GM18520 (cell line): ENCODE measurements around the gene NDRG2.
"Not testable (repeated sequence)": the region's sequence is repeated elsewhere in the genome, so short reads cannot be mapped to it uniquely, and the experiment has no call there.

Source experiments
- ATAC-seq: cut with Tn5 transposase; IDR thresholded peaks from one replicate; pipeline ENCODE4 v1.9.1; 2021; ENCODE audit not compliant: unreplicated experiment

The NDRG2 gene

GRCh38 chr14:21015312-21015711 lies 9.5 kb downstream of the NDRG2 start:
- no peak for ATAC-seq

GRCh38 chr14:21014761-21015190 lies 10.1 kb downstream of the NDRG2 start:
- ATAC-seq, result no peak

GRCh38 chr14:21011136-21011535 lies 13.7 kb downstream of the NDRG2 start:
- ATAC-seq, result no peak

- ATAC-seq, result not testable (repeated sequence)
These were observed 15.1 kb downstream of the NDRG2 start for GRCh38 chr14:21009721-21010120.

GRCh38 chr14:21003788-21004346 lies 21.0 kb downstream of the NDRG2 start:
- ATAC-seq, result no peak

GRCh38 chr14:21001218-21001617 lies 23.6 kb downstream of the NDRG2 start:
- no peak for ATAC-seq

GRCh38 chr14:20999591-20999990 lies 25.3 kb downstream of the NDRG2 start:
- ATAC-seq, result no peak

- ATAC-seq, result no peak
These were observed 26.0 kb downstream of the NDRG2 start, which contains the start of gene SLC39A2 for GRCh38 chr14:20998674-20999366. Gene SLC39A2 (plus strand): TSS chr14:20999293. CDS start chr14:20999447, 154 bp downstream.

- ATAC-seq, result no peak
These were observed 26.7 kb downstream of the NDRG2 start for GRCh38 chr14:20998139-20998538.

- ATAC-seq, result no peak
These were observed 27.3 kb downstream of the NDRG2 start for GRCh38 chr14:20997564-20997963.

- no peak for ATAC-seq
These were observed 27.7 kb downstream of the NDRG2 start for GRCh38 chr14:20997115-20997514.

GRCh38 chr14:20996521-20996920 lies 28.3 kb downstream of the NDRG2 start:
- no peak for ATAC-seq

- ATAC-seq, result peak; percentile 95
These were observed 34.9 kb downstream of the NDRG2 start, which contains the start of gene METTL17 for GRCh38 chr14:20989787-20990600. Gene METTL17 (plus strand): TSS chr14:20989980. CDS start chr14:20990003, 23 bp downstream.

GRCh38 chr14:20989471-20989786 lies 35.4 kb downstream of the NDRG2 start:
- ATAC-seq, result no peak

GRCh38 chr14:20988717-20989470 lies 36.0 kb downstream of the NDRG2 start:
- ATAC-seq, result no peak

- no peak for ATAC-seq
These were observed 38.0 kb downstream of the NDRG2 start for GRCh38 chr14:20986811-20987210.

GRCh38 chr14:20985650-20986049 lies 39.2 kb downstream of the NDRG2 start:
- not testable (repeated sequence) for ATAC-seq

GRCh38 chr14:20982646-20983369 lies 42.1 kb downstream of the NDRG2 start:
- no peak for ATAC-seq

- ATAC-seq, result no peak
These were observed 44.0 kb downstream of the NDRG2 start for GRCh38 chr14:20980906-20981305.

- no peak for ATAC-seq
These were observed 46.2 kb downstream of the NDRG2 start for GRCh38 chr14:20978687-20979086.
